ENCODE data around the gene CPB2.

CPB2 gene

DNA sequence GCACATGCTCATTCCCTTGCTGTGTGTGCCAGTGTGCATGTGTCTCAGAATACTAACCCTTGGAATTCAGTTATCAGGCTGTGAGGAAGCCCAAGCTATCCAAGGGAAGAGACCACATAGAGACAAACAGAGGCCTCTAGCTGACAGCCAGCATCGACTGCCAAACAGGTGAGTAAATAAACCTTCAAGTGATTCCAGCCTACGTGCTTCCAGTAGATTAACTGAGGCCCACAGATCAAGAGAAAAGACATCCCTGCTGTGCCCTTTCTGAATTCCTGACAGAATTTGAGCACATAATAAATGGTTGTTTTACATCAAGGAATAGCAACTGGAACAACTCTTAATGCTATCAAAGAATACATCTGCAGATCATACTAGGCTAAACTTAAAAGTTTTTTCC lies 69.8 kb downstream of the CPB2 start:
- H3K4me3 ChIP-seq (ENCODE audit: low read depth, low read length), result no peak overlapping the region
- TF ChIP-seq, protein P1, sequence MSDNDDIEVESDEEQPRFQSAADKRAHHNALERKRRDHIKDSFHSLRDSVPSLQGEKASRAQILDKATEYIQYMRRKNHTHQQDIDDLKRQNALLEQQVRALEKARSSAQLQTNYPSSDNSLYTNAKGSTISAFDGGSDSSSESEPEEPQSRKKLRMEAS (IDR thresholded peaks at IDR 0.05; ENCODE audit: low read depth, low read length), result no peak
- TF ChIP-seq, protein P2, sequence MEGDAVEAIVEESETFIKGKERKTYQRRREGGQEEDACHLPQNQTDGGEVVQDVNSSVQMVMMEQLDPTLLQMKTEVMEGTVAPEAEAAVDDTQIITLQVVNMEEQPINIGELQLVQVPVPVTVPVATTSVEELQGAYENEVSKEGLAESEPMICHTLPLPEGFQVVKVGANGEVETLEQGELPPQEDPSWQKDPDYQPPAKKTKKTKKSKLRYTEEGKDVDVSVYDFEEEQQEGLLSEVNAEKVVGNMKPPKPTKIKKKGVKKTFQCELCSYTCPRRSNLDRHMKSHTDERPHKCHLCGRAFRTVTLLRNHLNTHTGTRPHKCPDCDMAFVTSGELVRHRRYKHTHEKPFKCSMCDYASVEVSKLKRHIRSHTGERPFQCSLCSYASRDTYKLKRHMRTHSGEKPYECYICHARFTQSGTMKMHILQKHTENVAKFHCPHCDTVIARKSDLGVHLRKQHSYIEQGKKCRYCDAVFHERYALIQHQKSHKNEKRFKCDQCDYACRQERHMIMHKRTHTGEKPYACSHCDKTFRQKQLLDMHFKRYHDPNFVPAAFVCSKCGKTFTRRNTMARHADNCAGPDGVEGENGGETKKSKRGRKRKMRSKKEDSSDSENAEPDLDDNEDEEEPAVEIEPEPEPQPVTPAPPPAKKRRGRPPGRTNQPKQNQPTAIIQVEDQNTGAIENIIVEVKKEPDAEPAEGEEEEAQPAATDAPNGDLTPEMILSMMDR (IDR thresholded peaks at IDR 0.05; ENCODE audit: low read depth, low read length), result no peak
- TF ChIP-seq MYC (IDR thresholded peaks at IDR 0.05; ENCODE audit: low read depth, low read length) (no peak), POLR2A (IDR thresholded peaks at IDR 0.05; ENCODE audit: extremely low read depth, insufficient read length) (no peak)
- no peak for DNase-seq (ENCODE audit: low read depth)

DNA sequence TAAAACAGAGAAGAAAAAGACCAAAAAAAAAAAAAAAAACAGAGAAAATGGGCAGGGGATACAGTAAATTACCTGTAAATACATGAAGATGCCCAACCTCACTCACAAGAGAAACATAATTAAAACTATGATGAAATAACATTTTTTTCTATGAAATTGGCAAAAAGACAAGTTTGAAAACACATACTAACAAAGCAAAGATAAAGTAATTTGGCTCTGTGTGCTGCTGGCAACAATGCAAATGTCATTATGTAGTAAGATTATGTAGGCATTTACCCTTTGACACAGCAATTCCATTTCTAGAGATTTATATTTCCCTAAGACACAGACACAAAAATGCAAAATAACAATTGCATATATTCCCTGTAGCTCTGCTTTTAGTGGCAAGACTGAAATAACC lies 72.5 kb downstream of the CPB2 start:
- no peak overlapping the region for H3K4me3 ChIP-seq (ENCODE audit: low read depth, low read length)
- no peak for DNase-seq (ENCODE audit: low read depth)
- TF ChIP-seq, protein P1 (IDR thresholded peaks at IDR 0.05; ENCODE audit: low read depth, low read length), result no peak
- no peak for TF ChIP-seq MYC (IDR thresholded peaks at IDR 0.05; ENCODE audit: low read depth, low read length)

DNA sequence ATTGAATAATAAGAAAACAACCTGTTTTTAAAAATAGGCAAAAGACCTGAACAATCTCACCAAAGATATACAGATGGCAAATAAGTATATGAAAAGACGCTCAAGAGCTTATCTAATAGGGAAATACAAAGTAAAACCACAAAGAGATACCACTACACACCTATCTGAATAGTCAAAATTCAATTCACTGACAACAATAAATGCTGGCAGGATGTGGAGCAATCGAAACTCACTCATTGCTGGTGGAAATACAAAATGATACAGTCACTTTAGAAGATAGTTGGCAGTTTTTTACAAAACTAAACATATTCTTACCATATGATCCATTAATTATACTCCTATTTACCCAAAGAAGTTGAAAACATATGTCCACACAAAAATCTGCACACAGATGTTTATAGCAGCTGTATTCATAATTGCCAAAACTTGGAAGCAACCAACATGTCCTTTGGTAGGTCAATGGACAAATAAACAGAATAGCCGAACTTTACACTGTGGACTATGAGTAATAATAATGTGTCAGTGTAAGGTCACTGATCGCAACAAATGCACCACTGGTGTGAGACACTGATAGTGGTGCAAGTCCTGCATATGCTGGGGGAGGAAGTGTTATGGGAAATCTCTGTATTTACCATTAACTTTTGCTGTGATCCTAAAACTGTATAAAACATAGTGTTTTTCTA lies 73.1 kb downstream of the CPB2 start:
- no peak overlapping the region for H3K4me3 ChIP-seq (ENCODE audit: low read depth, low read length)
- DNase-seq (ENCODE audit: low read depth), result no peak
- TF ChIP-seq, protein P1 (IDR thresholded peaks at IDR 0.05; ENCODE audit: low read depth, low read length), result no peak
- TF ChIP-seq, protein P2 (IDR thresholded peaks at IDR 0.05; ENCODE audit: low read depth, low read length), result no peak
- TF ChIP-seq MYC (IDR thresholded peaks at IDR 0.05; ENCODE audit: low read depth, low read length) (no peak), POLR2A (IDR thresholded peaks at IDR 0.05; ENCODE audit: extremely low read depth, insufficient read length) (no peak)

DNA sequence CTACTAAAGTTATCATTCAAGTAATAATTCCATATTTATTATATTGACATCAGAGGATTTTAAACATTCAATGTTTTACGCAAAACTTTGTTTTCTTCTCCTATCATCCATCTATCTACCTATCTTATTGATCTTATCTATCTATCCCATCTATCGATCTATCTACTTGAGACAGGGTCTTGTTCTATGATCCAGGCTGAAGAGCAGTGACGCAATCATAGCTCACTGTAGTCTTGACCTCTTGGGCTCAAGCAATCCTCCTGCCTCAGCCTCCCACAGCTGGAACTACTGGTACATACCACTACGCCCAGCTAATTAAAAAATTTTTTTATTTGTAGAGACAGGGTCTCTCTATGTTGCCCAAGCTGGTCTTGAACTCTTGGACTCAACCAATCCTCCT lies 79.7 kb downstream of the CPB2 start:
- H3K4me3 ChIP-seq (ENCODE audit: low read depth, low read length), result no peak overlapping the region
- DNase-seq (ENCODE audit: low read depth), result no peak
- TF ChIP-seq POLR2A (IDR thresholded peaks at IDR 0.05; ENCODE audit: extremely low read depth, insufficient read length) (no peak), MYC (IDR thresholded peaks at IDR 0.05; ENCODE audit: low read depth, low read length) (no peak)
- TF ChIP-seq, protein P2 (IDR thresholded peaks at IDR 0.05; ENCODE audit: low read depth, low read length), result no peak
- TF ChIP-seq, protein P1 (IDR thresholded peaks at IDR 0.05; ENCODE audit: low read depth, low read length), result no peak

DNA sequence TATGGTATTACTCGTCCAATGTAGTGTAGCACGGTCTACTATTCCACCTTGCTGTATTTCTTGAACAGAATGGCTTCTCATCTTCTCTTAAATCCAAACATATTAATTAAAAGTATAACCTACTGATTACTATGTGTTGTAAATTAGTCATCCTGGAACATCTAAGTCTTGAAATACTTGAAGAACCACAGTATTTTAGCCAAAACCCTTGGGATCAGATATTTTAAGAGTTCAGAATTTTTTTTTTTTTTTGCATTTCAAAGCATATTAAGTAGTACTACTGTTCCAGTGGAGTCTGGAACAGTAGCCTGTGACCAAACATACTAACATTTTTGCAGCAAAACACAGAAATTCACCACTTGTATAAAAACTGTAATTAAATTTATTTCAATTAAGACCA lies 82.4 kb downstream of the CPB2 start:
- DNase-seq (ENCODE audit: low read depth), result no peak

DNA sequence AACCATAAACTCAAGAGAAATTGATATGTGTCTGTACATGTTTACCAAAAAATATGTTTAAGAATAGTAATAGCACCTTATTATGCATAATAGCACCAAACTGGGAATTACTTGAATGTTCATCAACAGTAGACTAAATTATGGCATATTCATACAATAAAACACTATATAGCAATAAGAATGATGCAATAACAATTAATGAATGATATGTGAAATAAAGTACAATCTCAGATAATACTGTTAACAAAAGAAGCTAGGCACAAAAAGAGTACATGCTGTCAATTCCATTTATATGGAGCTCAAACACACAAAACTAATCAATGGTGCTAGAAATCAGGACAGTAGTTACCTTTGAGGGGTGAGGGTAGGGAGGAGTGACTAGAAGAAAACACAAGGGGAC lies 88.6 kb downstream of the CPB2 start:
- DNase-seq (ENCODE audit: low read depth), result no peak
- H3K4me3 ChIP-seq (ENCODE audit: low read depth, low read length), result no peak overlapping the region
- no peak for TF ChIP-seq POLR2A (IDR thresholded peaks at IDR 0.05; ENCODE audit: extremely low read depth, insufficient read length)
- TF ChIP-seq MYC (IDR thresholded peaks at IDR 0.05; ENCODE audit: low read depth, low read length), result no peak
- TF ChIP-seq, protein P2 (IDR thresholded peaks at IDR 0.05; ENCODE audit: low read depth, low read length), result no peak
- TF ChIP-seq, protein P1 (IDR thresholded peaks at IDR 0.05; ENCODE audit: low read depth, low read length), result no peak

More for the DNA sequence above, 82.4 kb downstream of the CPB2 start:
- TF ChIP-seq, protein P1 (IDR thresholded peaks at IDR 0.05; ENCODE audit: low read depth, low read length), result no peak
- TF ChIP-seq, protein P2 (IDR thresholded peaks at IDR 0.05; ENCODE audit: low read depth, low read length), result no peak
- TF ChIP-seq MYC (IDR thresholded peaks at IDR 0.05; ENCODE audit: low read depth, low read length) (no peak), POLR2A (IDR thresholded peaks at IDR 0.05; ENCODE audit: extremely low read depth, insufficient read length) (no peak)
- H3K4me3 ChIP-seq (ENCODE audit: low read depth, low read length), result no peak overlapping the region
